Uterus (tissue), 2 donors: ENCODE measurements around the gene LIX1.

Source experiments
- CTCF ChIP-seq, 4 experiments: fragments of 200-600 bp in 2 of 4; fragments of 450-650 bp in 2 of 4; sonication (generic) in 2 of 4; IDR thresholded peaks; one replicate each; pipeline ENCODE4 v1.5.1; 2016 to 2019; ENCODE audit warnings: antibody characterized with exemption in 4 of 4, mild to moderate bottlenecking in 2 of 4, moderate library complexity in 1 of 4
- POLR2A ChIP-seq, 2 donors: fragments of 450-650 bp; IDR thresholded peaks; one replicate each; pipeline ENCODE4 v1.6.1; 2016; ENCODE audit warnings: antibody characterized with exemption in 2 of 2, mild to moderate bottlenecking in 1 of 2, moderate library complexity in 1 of 2

DNA sequence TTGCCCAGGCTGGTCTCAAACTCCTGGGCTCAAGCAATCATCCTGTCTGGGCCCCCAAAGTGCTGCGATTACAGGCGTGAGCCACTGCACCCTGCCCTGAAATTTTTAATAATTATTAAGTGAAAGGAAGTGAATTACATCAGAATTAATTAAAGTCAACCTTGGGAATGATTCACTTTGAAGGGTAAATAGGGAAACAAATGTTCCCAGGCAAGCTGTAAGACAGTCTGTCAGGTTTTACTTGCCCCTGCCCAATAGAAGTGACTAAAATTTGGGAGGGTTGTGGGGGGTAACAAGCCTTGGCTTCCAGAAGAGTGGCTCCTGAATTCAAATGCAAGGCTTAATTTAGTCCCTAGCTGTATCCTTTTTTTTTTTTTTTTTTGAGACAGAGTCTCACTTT is 1.3 kb upstream of the LIX1 start:
- TF ChIP-seq POLR2A (IDR thresholded peaks at IDR 0.05) (no peak), CTCF (IDR thresholded peaks at IDR 0.05) (no peak)
